Measurements from ENCODE around the gene WTAP.

- TF ChIP-seq CTCF (IDR thresholded peaks at IDR 0.05; ENCODE audit: low read length) (no peak), EZH2phosphoT487 (IDR thresholded peaks at IDR 0.05; ENCODE audit: low read length) (no peak)
These were observed 25.8 kb upstream of the WTAP start for GRCh38 chr6:159701413-159701999.
